Measurements from ENCODE around the gene STIM1.
"Not testable (repeated sequence)": the region's sequence is repeated elsewhere in the genome, so short reads cannot be mapped to it uniquely, and the experiment has no call there.

The STIM1 gene

DNA sequence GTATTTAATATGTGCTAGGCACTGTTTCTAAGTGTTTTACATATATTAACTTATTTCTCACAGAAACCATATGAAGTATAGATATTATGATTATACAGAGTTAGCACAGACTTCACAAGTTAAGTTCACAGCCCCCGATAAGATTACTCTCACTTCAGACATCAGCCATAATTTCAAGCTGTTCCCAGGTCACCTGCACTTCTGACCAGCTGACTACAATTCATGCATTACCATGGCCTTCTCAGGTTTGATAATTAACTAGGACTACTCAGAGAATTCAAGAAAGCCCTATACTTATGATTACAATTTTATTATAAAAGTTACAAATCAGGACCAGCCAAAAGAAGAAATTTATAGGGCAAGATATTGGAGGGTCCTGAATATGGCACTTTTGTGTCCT is 170.9 kb downstream of the STIM1 start:
- DNase-seq (ENCODE audit: low read depth), result no peak

DNA sequence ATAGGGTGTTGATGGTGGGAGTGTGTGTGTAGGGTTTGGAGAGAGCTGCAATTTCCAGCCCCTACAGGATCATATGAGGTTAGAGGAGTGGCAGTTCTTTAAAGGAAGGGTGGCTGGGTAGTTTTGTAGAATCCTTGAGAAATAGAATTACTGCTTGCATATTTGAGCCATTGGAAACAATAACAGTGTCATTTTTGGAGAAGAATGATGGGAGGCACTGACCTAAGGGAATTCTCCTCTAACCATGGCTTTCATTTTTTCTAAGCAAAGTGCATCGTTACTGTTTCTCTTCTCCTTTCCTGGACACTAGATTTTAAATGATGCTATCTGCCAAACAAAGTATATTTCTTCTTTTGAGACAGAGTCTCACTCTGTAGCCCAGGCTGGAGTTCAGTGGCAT is 172.3 kb downstream of the STIM1 start:
- no peak for DNase-seq (ENCODE audit: low read depth)

DNA sequence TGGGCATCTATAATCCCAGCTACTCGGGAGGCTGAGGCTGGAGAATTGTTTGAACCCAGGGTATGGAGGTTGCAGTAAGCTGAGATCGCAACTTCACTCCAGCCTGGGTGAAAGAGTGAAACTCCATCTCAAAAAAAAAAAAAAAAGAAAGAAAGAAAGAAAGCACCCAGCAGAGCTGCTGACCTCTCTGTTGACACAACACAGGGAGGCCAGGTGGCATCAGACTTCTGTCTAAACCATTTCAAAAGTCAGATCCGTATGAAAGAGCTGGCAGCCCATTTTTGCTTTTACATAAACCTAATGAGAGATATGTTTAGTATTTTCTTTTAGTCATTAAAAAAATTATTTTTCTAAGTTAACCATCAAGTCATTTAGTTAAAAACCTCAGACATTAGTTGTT is 174.7 kb downstream of the STIM1 start:
- no peak for DNase-seq (ENCODE audit: low read depth)

- DNase-seq (ENCODE audit: low read depth), result no peak
These were observed 176.6 kb downstream of the STIM1 start for GRCh38 chr11:4032097-4032496.

DNA sequence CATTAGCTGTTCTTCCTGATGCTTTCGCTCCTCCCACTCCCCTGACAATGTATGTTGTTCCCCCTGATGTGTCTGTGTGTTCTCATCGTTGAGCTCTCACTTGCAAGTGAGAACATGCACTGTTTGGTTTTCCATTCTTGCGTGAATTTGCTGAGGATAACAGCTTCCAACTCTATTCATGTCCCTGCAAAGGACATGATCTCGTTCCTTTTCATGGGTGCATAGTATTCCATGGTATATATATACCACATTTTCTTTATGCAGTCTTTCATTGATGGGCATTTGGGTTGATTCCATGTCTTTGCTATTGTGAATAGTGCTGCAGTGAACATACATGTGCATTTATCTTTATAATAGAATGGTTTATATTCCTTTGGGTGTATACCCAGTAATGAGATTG is 180.5 kb downstream of the STIM1 start:
- DNase-seq (ENCODE audit: low read depth), result no peak

- DNase-seq (ENCODE audit: low read depth), result no peak
These were observed 183.5 kb downstream of the STIM1 start for GRCh38 chr11:4039011-4039410.

- DNase-seq (ENCODE audit: low read depth), result no peak
These were observed 185.0 kb downstream of the STIM1 start for GRCh38 chr11:4040461-4040860.

GRCh38 chr11:4041731-4042391 is 186.4 kb downstream of the STIM1 start:
- no peak for DNase-seq (ENCODE audit: low read depth)

DNA sequence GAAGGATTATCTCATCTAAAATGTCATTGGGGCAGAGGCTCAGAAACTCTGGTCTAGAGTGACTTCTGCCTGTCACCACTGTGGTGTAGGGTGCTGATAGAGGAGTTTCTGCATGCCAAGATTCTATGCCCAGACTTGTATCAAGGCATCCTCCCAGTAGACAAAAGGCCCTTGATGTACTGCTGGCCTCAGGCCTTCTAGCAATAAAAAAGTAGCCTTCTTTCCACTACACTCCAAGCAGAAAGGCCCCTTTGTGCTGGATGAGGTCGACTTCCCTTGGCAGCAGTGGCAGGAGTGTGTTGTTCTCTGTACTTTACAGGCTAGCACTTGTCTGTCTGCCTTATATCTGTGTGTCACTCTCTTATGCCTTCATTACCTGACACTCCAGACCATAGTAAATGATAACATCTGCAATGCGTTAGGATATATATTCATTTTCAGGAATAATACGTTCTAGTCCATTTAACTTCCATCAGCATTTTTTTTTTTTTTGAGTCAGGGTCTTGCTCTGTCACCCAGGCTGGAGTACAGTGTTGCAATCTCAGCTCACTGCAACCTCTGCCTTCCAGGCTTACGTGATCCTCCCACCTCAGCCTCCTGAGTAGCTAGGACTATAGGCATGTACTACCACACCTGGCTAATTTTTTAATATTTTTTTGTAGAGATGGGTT is 189.6 kb downstream of the STIM1 start:
- no peak for DNase-seq (ENCODE audit: low read depth)

GRCh38 chr11:4048340-4048739 is 192.9 kb downstream of the STIM1 start:
- no peak for DNase-seq (ENCODE audit: low read depth)

DNA sequence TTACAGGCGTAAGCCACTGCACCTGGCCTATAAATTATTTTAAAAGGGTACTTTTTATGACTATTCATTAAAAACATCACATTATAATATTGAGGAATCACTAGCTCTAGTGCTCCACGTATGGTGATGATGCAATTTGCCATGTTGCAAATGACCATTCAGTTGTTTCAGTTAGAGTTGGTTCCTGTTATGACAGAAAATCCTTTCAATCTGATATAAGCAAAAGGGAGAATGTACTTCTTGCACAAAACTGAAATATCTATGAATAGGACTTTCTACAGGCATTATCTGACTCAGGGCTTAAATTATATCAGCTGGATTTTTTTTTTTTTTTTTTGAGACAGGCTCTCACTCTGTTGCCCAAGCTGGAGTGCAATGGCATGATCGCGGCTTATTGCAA is 193.5 kb downstream of the STIM1 start:
- DNase-seq (ENCODE audit: low read depth), result no peak

DNA sequence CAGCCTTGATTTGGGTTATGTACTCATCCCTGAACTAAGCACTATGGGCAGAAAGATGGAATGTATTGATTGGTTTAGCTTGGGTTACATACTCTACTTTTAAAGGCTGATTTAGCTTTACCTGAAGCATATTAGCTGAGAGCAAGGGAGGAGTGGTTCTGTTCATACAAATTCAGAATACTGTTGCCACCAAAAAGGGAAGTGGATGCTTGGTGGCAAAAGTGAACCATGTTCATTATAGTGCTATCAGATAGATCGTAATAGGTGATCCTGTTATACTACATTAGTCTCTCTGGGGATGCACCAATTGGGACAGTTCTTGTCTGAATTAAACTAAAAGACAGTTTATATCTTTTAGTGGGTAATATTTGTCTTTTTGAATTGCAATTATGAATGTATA is 194.7 kb downstream of the STIM1 start:
- DNase-seq (ENCODE audit: low read depth), result no peak

DNA sequence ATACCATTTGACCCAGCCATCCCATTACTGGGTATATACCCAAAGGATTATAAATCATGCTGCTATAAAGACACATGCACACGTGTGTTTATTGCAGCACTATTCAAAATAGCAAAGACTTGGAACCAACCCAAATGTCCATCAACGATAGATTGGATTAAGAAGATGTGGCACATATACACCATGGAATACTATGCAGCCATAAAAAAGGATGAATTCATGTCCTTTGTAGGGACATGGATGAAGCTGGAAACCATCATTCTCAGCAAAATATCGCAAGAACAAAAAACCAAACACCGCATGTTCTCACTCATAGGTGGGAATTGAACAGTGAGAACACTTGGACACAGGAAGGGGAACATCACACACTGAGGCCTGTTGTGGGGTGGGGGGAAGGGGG is 197.7 kb downstream of the STIM1 start:
- not testable (repeated sequence) for DNase-seq (ENCODE audit: low read depth)

GRCh38 chr11:4054643-4055042 is 199.2 kb downstream of the STIM1 start:
- no peak for DNase-seq (ENCODE audit: low read depth)

DNA sequence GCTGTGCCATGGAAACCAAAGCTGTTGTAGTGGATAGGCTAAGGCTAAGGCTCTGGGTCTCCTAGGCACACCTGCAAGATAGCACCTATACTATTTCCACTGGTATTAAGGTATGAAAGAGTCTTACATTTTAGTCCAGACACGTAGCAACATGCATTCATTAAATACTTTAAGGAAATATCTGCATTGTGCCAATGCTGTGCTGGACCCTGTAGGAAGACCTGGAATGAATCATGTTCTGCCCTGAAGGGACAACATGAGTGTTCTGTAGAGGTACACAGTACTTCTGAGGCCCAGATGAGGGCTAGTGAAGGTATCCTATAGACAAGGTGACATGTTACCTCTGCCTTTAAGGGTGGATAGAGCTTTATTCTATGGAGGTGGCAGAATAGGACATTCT is 204.0 kb downstream of the STIM1 start:
- no peak for DNase-seq (ENCODE audit: low read depth)

DNA sequence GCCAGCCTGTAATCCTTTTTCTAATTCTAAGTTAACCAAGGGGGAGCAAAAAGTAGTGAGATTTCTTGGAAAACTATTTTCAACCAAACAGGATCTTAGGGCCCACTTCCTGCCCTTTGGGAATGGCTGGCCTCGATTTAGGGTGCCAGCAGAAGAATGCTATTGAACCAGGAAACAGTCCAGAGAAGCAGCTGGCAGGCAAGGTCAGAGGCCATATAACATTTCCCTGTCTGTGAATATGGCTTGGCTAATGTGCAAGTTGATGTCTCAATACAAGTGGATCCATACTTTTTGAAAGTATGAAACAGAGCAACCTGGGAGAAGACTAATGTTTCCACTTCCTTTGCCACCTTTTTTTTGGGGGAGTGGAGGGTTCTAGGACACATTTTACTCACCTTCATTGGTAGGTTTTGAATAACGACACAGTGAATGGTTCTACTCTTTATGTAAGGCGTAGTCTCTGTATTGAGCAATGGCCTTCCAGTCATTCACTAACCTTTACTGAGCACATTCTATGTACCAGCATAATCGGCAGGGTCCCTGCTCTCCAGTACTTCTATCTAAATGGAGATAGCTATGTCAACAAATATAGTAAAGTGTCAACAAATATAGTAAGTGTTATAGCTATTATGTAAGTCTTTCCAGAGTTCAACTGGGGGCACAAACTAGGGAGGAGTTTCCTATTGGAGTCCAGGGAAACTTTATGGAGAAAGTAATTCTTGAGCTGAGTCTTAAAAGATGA is 204.9 kb downstream of the STIM1 start:
- DNase-seq (ENCODE audit: low read depth), result no peak

DNA sequence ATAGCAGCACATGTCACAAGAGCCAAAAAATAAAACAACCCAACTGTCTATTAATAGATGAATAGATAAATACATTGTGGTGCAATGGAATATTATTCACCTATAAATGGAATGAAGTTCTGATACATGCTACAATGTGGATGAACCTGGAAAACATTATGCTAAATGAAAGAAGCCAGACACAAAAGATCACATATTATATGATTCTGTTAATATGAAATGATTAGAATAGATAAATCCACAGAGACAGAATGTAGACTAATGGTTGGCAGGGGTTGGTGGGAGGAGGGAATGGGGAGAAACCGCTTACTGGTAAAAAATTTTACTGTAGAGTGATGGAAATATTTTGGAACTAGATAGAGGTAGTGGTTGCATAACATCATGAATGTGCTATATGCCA is 206.2 kb downstream of the STIM1 start:
- DNase-seq (ENCODE audit: low read depth), result no peak

GRCh38 chr11:4063348-4063747 is 207.9 kb downstream of the STIM1 start:
- no peak for DNase-seq (ENCODE audit: low read depth)

DNA sequence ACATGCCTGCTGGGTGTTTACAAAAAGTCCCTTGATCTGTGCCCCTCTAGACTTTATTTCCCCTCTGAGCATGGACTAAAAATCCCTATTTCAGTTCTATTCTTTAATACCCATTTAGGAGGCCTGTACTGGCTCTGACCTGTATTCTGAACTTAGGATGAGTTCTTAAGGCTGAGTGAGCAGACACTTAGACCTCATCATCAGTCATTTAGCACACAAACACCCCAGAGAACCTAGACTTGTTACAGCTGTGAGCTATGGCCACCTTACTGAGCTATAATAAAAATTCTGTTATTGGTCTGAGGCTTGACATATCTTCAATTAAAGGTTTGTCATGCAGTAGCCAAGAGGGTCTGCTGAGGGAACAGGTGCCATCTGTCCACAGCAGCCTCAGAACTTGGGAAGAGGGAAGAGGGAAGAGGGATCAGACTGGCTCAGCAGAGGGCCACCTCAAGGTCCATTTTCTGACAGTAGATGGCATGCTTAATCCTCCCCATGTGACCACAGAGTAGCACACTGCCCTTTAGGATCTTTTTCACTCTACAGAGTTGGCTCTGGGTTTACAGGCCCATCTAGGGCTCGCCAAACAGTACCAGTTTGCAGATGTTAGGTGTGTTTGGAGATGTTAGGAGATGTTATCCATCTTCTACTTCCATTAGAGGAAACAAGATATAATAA is 209.0 kb downstream of the STIM1 start:
- no peak for DNase-seq (ENCODE audit: low read depth)

GRCh38 chr11:4065086-4065485 is 209.6 kb downstream of the STIM1 start:
- no peak for DNase-seq (ENCODE audit: low read depth)

DNA sequence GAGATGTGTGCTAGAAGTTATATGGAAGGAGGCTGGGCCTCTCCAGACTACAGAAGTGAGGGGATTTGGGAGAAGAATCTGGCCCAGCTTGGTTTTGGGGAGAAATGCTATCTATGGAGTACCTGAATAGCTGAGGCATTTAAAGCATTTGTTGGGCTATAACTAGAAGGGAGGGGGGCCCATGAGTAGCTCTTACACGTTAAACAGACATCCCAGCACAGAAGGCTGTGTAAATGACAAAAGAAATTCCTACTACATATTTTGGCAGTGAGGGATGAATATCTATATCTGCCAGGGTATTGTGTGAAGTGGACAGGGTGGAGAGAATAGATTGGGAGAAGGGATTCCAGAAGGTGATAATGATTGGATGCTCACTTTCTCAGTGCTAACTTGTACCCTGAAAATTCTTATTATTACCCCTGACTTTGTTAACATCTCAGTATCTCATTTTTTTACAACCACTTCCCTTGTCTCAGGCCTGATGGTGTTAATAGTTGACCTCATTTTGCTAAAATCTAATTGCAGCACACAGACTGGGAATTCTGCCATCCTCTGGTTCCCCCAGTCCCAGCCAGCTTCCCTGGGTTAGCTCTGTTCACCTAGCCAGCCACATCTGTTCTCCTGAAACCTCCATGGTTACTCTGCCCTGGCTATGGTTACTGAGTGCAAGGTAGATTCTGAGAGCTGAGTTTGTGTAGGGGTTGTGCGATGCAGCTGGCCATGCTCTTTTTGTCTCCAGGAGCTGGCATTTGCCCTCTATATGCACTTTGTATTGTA is 210.3 kb downstream of the STIM1 start:
- DNase-seq (ENCODE audit: low read depth), result no peak

GRCh38 chr11:4066910-4067309 is 211.4 kb downstream of the STIM1 start:
- DNase-seq (ENCODE audit: low read depth), result no peak

Data from T follicular helper cell (primary cell).